ENCODE measurements around the gene BRINP1. TPM values are rescaled to one million over a fixed set of nuclear protein-coding genes. Genes with fewer than 3 reads are reported as not detected.
"Not testable (repeated sequence)": the region's sequence is repeated elsewhere in the genome, so short reads cannot be mapped to it uniquely, and the experiment has no call there.

BRINP1 gene
- total RNA-seq, 1 donor from 2014 or later: not detected

GRCh38 chr9:119185298-119185697 is 183.9 kb downstream of the BRINP1 start:
- Mint-ChIP-seq H3K4me1 (ENCODE audit: low read depth) (no peaks in the 10 kb centered on the region), H3K9me3 (peaks cover 15% of the 10 kb centered on the region), H3K27ac (no peak overlapping the region), H3K36me3 (ENCODE audit: low read depth) (no peaks in the 10 kb centered on the region), H3K27me3 (ENCODE audit: low read depth) (no peaks in the 10 kb centered on the region), H3K4me3 (ENCODE audit: low read depth) (no peak overlapping the region)
- intact Hi-C loops (cut with micrococcal nuclease): no loop called here
- DNase-seq (ENCODE audit: low spot score): no peak

GRCh38 chr9:119184265-119184936 is 184.8 kb downstream of the BRINP1 start:
- Mint-ChIP-seq H3K4me3 (ENCODE audit: low read depth) (no peak overlapping the region), H3K27me3 (ENCODE audit: low read depth) (no peaks in the 10 kb centered on the region), H3K9me3 (peaks cover 15% of the 10 kb centered on the region), H3K36me3 (ENCODE audit: low read depth) (no peaks in the 10 kb centered on the region), H3K27ac (no peak overlapping the region), H3K4me1 (ENCODE audit: low read depth) (no peaks in the 10 kb centered on the region)
- intact Hi-C loops (cut with micrococcal nuclease): no loop called here
- no peak for DNase-seq (ENCODE audit: low spot score)

GRCh38 chr9:119181561-119181960 is 187.7 kb downstream of the BRINP1 start:
- no peak for DNase-seq (ENCODE audit: low spot score)
- Mint-ChIP-seq H3K36me3 (ENCODE audit: low read depth) (no peaks in the 10 kb centered on the region), H3K9me3 (peaks cover 7% of the 10 kb centered on the region), H3K4me1 (ENCODE audit: low read depth) (no peaks in the 10 kb centered on the region), H3K27me3 (ENCODE audit: low read depth) (no peaks in the 10 kb centered on the region), H3K27ac (no peak overlapping the region), H3K4me3 (ENCODE audit: low read depth) (no peak overlapping the region)
- intact Hi-C loops (cut with micrococcal nuclease): no loop called here

GRCh38 chr9:119180897-119181296 is 188.3 kb downstream of the BRINP1 start:
- no peak overlapping the region for H3K27ac Mint-ChIP-seq
- H3K9me3 Mint-ChIP-seq: peaks cover 7% of the 10 kb centered on the region
- intact Hi-C loops (cut with micrococcal nuclease): no loop called here
- H3K4me3 Mint-ChIP-seq (ENCODE audit: low read depth): no peak overlapping the region
- no peaks in the 10 kb centered on the region for H3K4me1 Mint-ChIP-seq (ENCODE audit: low read depth)
- H3K27me3 Mint-ChIP-seq (ENCODE audit: low read depth): no peaks in the 10 kb centered on the region
- DNase-seq (ENCODE audit: low spot score): no peak
- H3K36me3 Mint-ChIP-seq (ENCODE audit: low read depth): no peaks in the 10 kb centered on the region

GRCh38 chr9:119179701-119180100 is 189.5 kb downstream of the BRINP1 start:
- peaks cover under 1% of the 10 kb centered on the region for H3K9me3 Mint-ChIP-seq
- no peak overlapping the region for H3K4me3 Mint-ChIP-seq (ENCODE audit: low read depth)
- no peaks in the 10 kb centered on the region for H3K36me3 Mint-ChIP-seq (ENCODE audit: low read depth)
- H3K27me3 Mint-ChIP-seq (ENCODE audit: low read depth): no peaks in the 10 kb centered on the region
- DNase-seq (ENCODE audit: low spot score): no peak
- H3K4me1 Mint-ChIP-seq (ENCODE audit: low read depth): no peaks in the 10 kb centered on the region
- intact Hi-C loops (cut with micrococcal nuclease): no loop called here
- H3K27ac Mint-ChIP-seq: no peak overlapping the region

- Mint-ChIP-seq H3K27ac (no peak overlapping the region), H3K36me3 (ENCODE audit: low read depth) (no peaks in the 10 kb centered on the region), H3K27me3 (ENCODE audit: low read depth) (no peaks in the 10 kb centered on the region), H3K9me3 (no peaks in the 10 kb centered on the region), H3K4me3 (ENCODE audit: low read depth) (no peak overlapping the region), H3K4me1 (ENCODE audit: low read depth) (no peaks in the 10 kb centered on the region)
- intact Hi-C loops (cut with micrococcal nuclease): no loop called here
- no peak for DNase-seq (ENCODE audit: low spot score)
Measured at GRCh38 chr9:119177196-119177595, 192.0 kb downstream of the BRINP1 start.

GRCh38 chr9:119175581-119175980 is 193.7 kb downstream of the BRINP1 start:
- no peaks in the 10 kb centered on the region for H3K27me3 Mint-ChIP-seq (ENCODE audit: low read depth)

GRCh38 chr9:119169222-119169621 is 200.0 kb downstream of the BRINP1 start:
- H3K9me3 Mint-ChIP-seq; DNase-seq (ENCODE audit: low spot score); H3K36me3 Mint-ChIP-seq (ENCODE audit: low read depth); intact Hi-C loops (cut with micrococcal nuclease); H3K27ac Mint-ChIP-seq; H3K27me3 Mint-ChIP-seq (ENCODE audit: low read depth); H3K4me1 Mint-ChIP-seq (ENCODE audit: low read depth); H3K4me3 Mint-ChIP-seq (ENCODE audit: low read depth): not testable (repeated sequence)

More at GRCh38 chr9:119175581-119175980, 193.7 kb downstream of the BRINP1 start:
- H3K9me3 Mint-ChIP-seq: no peaks in the 10 kb centered on the region
- DNase-seq (ENCODE audit: low spot score): no peak
- no peak overlapping the region for H3K4me3 Mint-ChIP-seq (ENCODE audit: low read depth)
- H3K4me1 Mint-ChIP-seq (ENCODE audit: low read depth): no peaks in the 10 kb centered on the region
- H3K27ac Mint-ChIP-seq: no peak overlapping the region
- intact Hi-C loops (cut with micrococcal nuclease): no loop called here
- no peaks in the 10 kb centered on the region for H3K36me3 Mint-ChIP-seq (ENCODE audit: low read depth)

- H3K27ac Mint-ChIP-seq: no peak overlapping the region
- no peak overlapping the region for H3K4me3 Mint-ChIP-seq (ENCODE audit: low read depth)
- H3K9me3 Mint-ChIP-seq: peaks cover 9% of the 10 kb centered on the region
- intact Hi-C loops (cut with micrococcal nuclease): no loop called here
- H3K27me3 Mint-ChIP-seq (ENCODE audit: low read depth): no peaks in the 10 kb centered on the region
- DNase-seq (ENCODE audit: low spot score): no peak
- H3K36me3 Mint-ChIP-seq (ENCODE audit: low read depth): no peaks in the 10 kb centered on the region
- no peaks in the 10 kb centered on the region for H3K4me1 Mint-ChIP-seq (ENCODE audit: low read depth)
Measured at GRCh38 chr9:119167876-119168275, 201.4 kb downstream of the BRINP1 start.

- DNase-seq (ENCODE audit: low spot score): no peak
- H3K9me3 Mint-ChIP-seq: peaks cover 9% of the 10 kb centered on the region
- intact Hi-C loops (cut with micrococcal nuclease): no loop called here
- no peaks in the 10 kb centered on the region for H3K36me3 Mint-ChIP-seq (ENCODE audit: low read depth)
- H3K4me3 Mint-ChIP-seq (ENCODE audit: low read depth): no peak overlapping the region
- no peaks in the 10 kb centered on the region for H3K4me1 Mint-ChIP-seq (ENCODE audit: low read depth)
- no peaks in the 10 kb centered on the region for H3K27me3 Mint-ChIP-seq (ENCODE audit: low read depth)
- H3K27ac Mint-ChIP-seq: no peak overlapping the region
Measured at GRCh38 chr9:119167267-119167666, 202.0 kb downstream of the BRINP1 start.

- intact Hi-C loops (cut with micrococcal nuclease): no loop called here
- H3K27ac Mint-ChIP-seq: no peak overlapping the region
Measured at GRCh38 chr9:119166096-119166495, 203.1 kb downstream of the BRINP1 start.

GRCh38 chr9:119165131-119165530 is 204.1 kb downstream of the BRINP1 start:
- intact Hi-C loops (cut with micrococcal nuclease): no loop called here
- Mint-ChIP-seq H3K27ac (no peak overlapping the region), H3K27me3 (ENCODE audit: low read depth) (no peaks in the 10 kb centered on the region), H3K36me3 (ENCODE audit: low read depth) (no peaks in the 10 kb centered on the region), H3K9me3 (peaks cover 9% of the 10 kb centered on the region), H3K4me3 (ENCODE audit: low read depth) (no peak overlapping the region), H3K4me1 (ENCODE audit: low read depth) (no peaks in the 10 kb centered on the region)
- no peak for DNase-seq (ENCODE audit: low spot score)

More at GRCh38 chr9:119166096-119166495, 203.1 kb downstream of the BRINP1 start:
- H3K4me3 Mint-ChIP-seq (ENCODE audit: low read depth): no peak overlapping the region
- H3K27me3 Mint-ChIP-seq (ENCODE audit: low read depth): no peaks in the 10 kb centered on the region
- no peak for DNase-seq (ENCODE audit: low spot score)
- H3K4me1 Mint-ChIP-seq (ENCODE audit: low read depth): no peaks in the 10 kb centered on the region
- peaks cover 9% of the 10 kb centered on the region for H3K9me3 Mint-ChIP-seq
- H3K36me3 Mint-ChIP-seq (ENCODE audit: low read depth): no peaks in the 10 kb centered on the region

- no peak overlapping the region for H3K27ac Mint-ChIP-seq
- H3K9me3 Mint-ChIP-seq: peaks cover 9% of the 10 kb centered on the region
- no peaks in the 10 kb centered on the region for H3K4me1 Mint-ChIP-seq (ENCODE audit: low read depth)
- H3K4me3 Mint-ChIP-seq (ENCODE audit: low read depth): no peak overlapping the region
- H3K36me3 Mint-ChIP-seq (ENCODE audit: low read depth): no peaks in the 10 kb centered on the region
- DNase-seq (ENCODE audit: low spot score): no peak
- H3K27me3 Mint-ChIP-seq (ENCODE audit: low read depth): no peaks in the 10 kb centered on the region
- intact Hi-C loops (cut with micrococcal nuclease): no loop called here
Measured at GRCh38 chr9:119164716-119165115, 204.5 kb downstream of the BRINP1 start.

- Mint-ChIP-seq H3K9me3 (peaks cover 5% of the 10 kb centered on the region), H3K36me3 (ENCODE audit: low read depth) (no peaks in the 10 kb centered on the region), H3K27ac (no peak overlapping the region), H3K4me1 (ENCODE audit: low read depth) (no peaks in the 10 kb centered on the region), H3K27me3 (ENCODE audit: low read depth) (no peaks in the 10 kb centered on the region), H3K4me3 (ENCODE audit: low read depth) (no peak overlapping the region)
- intact Hi-C loops (cut with micrococcal nuclease): no loop called here
- DNase-seq (ENCODE audit: low spot score): no peak
Measured at GRCh38 chr9:119160551-119160950, 208.7 kb downstream of the BRINP1 start.

Data from activated T-helper 2 cell treated with anti-CD3 and anti-CD28 coated beads, Interferon-gamma antibody, Interleukin-2, Interleukin-4, amounts not matched to agents 10 μg/mL and 5 μg/mL and 100 μg/mL, durations not matched to agents 14 hours and 24 hours and 36 hours (primary cell).